ENCODE results near the gene CELA1. TPM values are rescaled to one million over a fixed set of nuclear protein-coding genes. Genes with fewer than 3 reads are reported as not detected.

CELA1 gene
- total RNA-seq, 1 donor from 2014 or later: not detected

- ATAC-seq (peak; percentile 76 to 87), DNase-seq (peak; percentile 64)
- intact Hi-C loops (cut with DNase I): no loop called here
- TF ChIP-seq, protein P1, sequence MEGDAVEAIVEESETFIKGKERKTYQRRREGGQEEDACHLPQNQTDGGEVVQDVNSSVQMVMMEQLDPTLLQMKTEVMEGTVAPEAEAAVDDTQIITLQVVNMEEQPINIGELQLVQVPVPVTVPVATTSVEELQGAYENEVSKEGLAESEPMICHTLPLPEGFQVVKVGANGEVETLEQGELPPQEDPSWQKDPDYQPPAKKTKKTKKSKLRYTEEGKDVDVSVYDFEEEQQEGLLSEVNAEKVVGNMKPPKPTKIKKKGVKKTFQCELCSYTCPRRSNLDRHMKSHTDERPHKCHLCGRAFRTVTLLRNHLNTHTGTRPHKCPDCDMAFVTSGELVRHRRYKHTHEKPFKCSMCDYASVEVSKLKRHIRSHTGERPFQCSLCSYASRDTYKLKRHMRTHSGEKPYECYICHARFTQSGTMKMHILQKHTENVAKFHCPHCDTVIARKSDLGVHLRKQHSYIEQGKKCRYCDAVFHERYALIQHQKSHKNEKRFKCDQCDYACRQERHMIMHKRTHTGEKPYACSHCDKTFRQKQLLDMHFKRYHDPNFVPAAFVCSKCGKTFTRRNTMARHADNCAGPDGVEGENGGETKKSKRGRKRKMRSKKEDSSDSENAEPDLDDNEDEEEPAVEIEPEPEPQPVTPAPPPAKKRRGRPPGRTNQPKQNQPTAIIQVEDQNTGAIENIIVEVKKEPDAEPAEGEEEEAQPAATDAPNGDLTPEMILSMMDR (IDR thresholded peaks at IDR 0.05): no peak
- H3K36me3 ChIP-seq: no peaks in the 10 kb centered on the region
- H3K4me1 ChIP-seq: peaks cover 19% of the 10 kb centered on the region
- H3K27me3 ChIP-seq (ENCODE audit: low read depth): no peaks in the 10 kb centered on the region
- no peak overlapping the region for H3K27ac ChIP-seq
- H3K4me3 ChIP-seq: no peak overlapping the region
- no peaks in the 10 kb centered on the region for H3K9me3 ChIP-seq
Observed at GRCh38 chr12:51368640-51369517, 22.4 kb upstream of the CELA1 start.

- H3K4me3 ChIP-seq: no peak overlapping the region
- H3K4me1 ChIP-seq: peaks cover 10% of the 10 kb centered on the region
- DNase-seq (no peak), ATAC-seq (no peak)
- H3K36me3 ChIP-seq: no peaks in the 10 kb centered on the region
- H3K27me3 ChIP-seq (ENCODE audit: low read depth): no peaks in the 10 kb centered on the region
- intact Hi-C loops (cut with DNase I): no loop called here
- TF ChIP-seq, protein P1 (IDR thresholded peaks at IDR 0.05): no peak
- no peak overlapping the region for H3K27ac ChIP-seq
- H3K9me3 ChIP-seq: no peaks in the 10 kb centered on the region
Observed at GRCh38 chr12:51365276-51365675, 18.8 kb upstream of the CELA1 start.

- intact Hi-C loops (cut with DNase I): no loop called here
- Histone ChIP-seq H3K27ac (no peak overlapping the region), H3K4me3 (no peak overlapping the region), H3K9me3 (no peaks in the 10 kb centered on the region), H3K27me3 (ENCODE audit: low read depth) (no peaks in the 10 kb centered on the region), H3K36me3 (no peaks in the 10 kb centered on the region), H3K4me1 (peaks cover 3% of the 10 kb centered on the region)
- no peak for ATAC-seq
- DNase-seq: no peak
- TF ChIP-seq, protein P1 (IDR thresholded peaks at IDR 0.05): no peak
Observed at GRCh38 chr12:51364001-51364400, 17.5 kb upstream of the CELA1 start.

DNA sequence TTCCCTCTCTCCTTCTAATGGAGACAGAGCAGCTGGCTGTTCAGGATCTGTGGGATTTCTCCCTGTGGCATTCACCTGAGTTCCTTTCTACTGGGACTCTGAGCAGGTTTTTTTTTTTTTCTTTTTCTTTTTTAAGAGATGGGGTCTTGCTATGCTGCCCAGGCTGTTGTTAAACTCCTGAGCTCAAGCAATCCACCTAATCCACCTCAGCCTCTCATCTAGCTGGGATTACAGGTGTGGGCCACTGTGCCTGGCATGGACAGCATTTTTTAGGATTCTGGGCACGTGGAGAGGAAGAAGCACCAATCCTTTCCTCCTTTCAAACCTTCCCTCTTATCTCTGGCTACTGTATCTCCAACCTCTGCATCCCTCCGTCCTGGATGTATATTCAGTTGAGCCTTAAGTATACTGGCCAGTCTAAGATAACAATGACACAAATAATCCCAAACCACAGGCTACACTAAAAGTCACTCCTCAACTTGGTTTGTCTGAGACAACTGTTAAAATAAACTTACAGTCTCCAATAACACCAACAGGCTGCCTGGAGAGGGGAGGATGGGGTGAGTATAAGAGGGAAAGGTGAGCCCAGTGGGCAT lies 16.4 kb upstream of the CELA1 start:
- Histone ChIP-seq H3K4me3 (no peak overlapping the region), H3K27ac (no peak overlapping the region), H3K27me3 (ENCODE audit: low read depth) (no peaks in the 10 kb centered on the region), H3K4me1 (no peaks in the 10 kb centered on the region), H3K9me3 (no peaks in the 10 kb centered on the region), H3K36me3 (no peaks in the 10 kb centered on the region)
- intact Hi-C loops (cut with DNase I): no loop called here
- DNase-seq (no peak), ATAC-seq (no peak)
- TF ChIP-seq, protein P1 (IDR thresholded peaks at IDR 0.05): no peak

- DNase-seq: no peak
- no peak for ATAC-seq
- Histone ChIP-seq H3K4me1 (no peaks in the 10 kb centered on the region), H3K4me3 (no peak overlapping the region), H3K27me3 (ENCODE audit: low read depth) (no peaks in the 10 kb centered on the region), H3K9me3 (no peaks in the 10 kb centered on the region), H3K27ac (no peak overlapping the region), H3K36me3 (no peaks in the 10 kb centered on the region)
- TF ChIP-seq, protein P1 (IDR thresholded peaks at IDR 0.05): no peak
- intact Hi-C loops (cut with DNase I): no loop called here
Observed at GRCh38 chr12:51362307-51362706, 15.8 kb upstream of the CELA1 start.
